Dermis blood vessel endothelial cell (primary cell): ENCODE results near the gene TMCC2. TPM values are rescaled to one million over a fixed set of nuclear protein-coding genes. Genes with fewer than 3 reads are reported as not detected.
A peak's percentile ranks its signal among the peaks of the same experiment; 100 is the strongest.
"Not testable (repeated sequence)": the region's sequence is repeated elsewhere in the genome, so short reads cannot be mapped to it uniquely, and the experiment has no call there.

ENCODE experiments used
- DNase-seq: peaks from one replicate; pipeline ENCODE4 v3.0.0; 2010
- total RNA-seq: library from RNA; depleted of rRNA; stranded (reverse); fragments of >200 nt; gene quantifications from 2 replicates; pipeline ENCODE4 v1.2.3, GENCODE V29; 2014

Gene TMCC2
- 1.7 and 1.9 TPM in 2 replicates for total RNA-seq

- peak; percentile 84 for DNase-seq
Observed at GRCh38 chr1:205227584-205228013, at the start of gene TMCC2. Gene TMCC2, plus strand, starts transcription at chr1:205227946. Its CDS starts 619 bp downstream, at chr1:205228565.

- DNase-seq: peak; percentile 14
Observed at GRCh38 chr1:205179842-205180241, 47.9 kb upstream of the TMCC2 start.

GRCh38 chr1:205180331-205180730, 47.4 kb upstream of the TMCC2 start:
- not testable (repeated sequence) for DNase-seq

- DNase-seq: no peak
Observed at GRCh38 chr1:205182930-205183329, 44.8 kb upstream of the TMCC2 start.

GRCh38 chr1:205183676-205184335, 43.9 kb upstream of the TMCC2 start:
- DNase-seq: peak; percentile 6

GRCh38 chr1:205186191-205186590, 41.6 kb upstream of the TMCC2 start:
- no peak for DNase-seq

- DNase-seq: no peak
Observed at GRCh38 chr1:205187420-205187819, 40.3 kb upstream of the TMCC2 start.

- DNase-seq: no peak
Observed at GRCh38 chr1:205188098-205188497, 39.6 kb upstream of the TMCC2 start.

GRCh38 chr1:205188596-205188995, 39.1 kb upstream of the TMCC2 start:
- DNase-seq: no peak

- DNase-seq: no peak
Observed at GRCh38 chr1:205189131-205189530, 38.6 kb upstream of the TMCC2 start.

GRCh38 chr1:205190845-205191577, 36.7 kb upstream of the TMCC2 start:
- no peak for DNase-seq

- DNase-seq: no peak
Observed at GRCh38 chr1:205191622-205192021, 36.1 kb upstream of the TMCC2 start.

GRCh38 chr1:205192287-205192686, 35.5 kb upstream of the TMCC2 start:
- no peak for DNase-seq

GRCh38 chr1:205199090-205199930, 28.4 kb upstream of the TMCC2 start:
- DNase-seq: no peak

- DNase-seq: no peak
Observed at GRCh38 chr1:205199931-205200299, 27.8 kb upstream of the TMCC2 start.

GRCh38 chr1:205204552-205204951, 23.2 kb upstream of the TMCC2 start:
- DNase-seq: no peak

GRCh38 chr1:205205055-205205454, 22.7 kb upstream of the TMCC2 start:
- DNase-seq: no peak

- no peak for DNase-seq
Observed at GRCh38 chr1:205208811-205209210, 18.9 kb upstream of the TMCC2 start.

GRCh38 chr1:205210756-205211168, 17.0 kb upstream of the TMCC2 start:
- DNase-seq: peak; percentile 40

- DNase-seq: peak; percentile 97
Observed at GRCh38 chr1:205211169-205211838, 16.4 kb upstream of the TMCC2 start, which contains the start of gene DSTYK. Gene DSTYK, minus strand, starts transcription at chr1:205211702. Its CDS starts 167 bp downstream, at chr1:205211535.

- no peak for DNase-seq
Observed at GRCh38 chr1:205211839-205212536, 15.8 kb upstream of the TMCC2 start.

GRCh38 chr1:205214756-205215155, 13.0 kb upstream of the TMCC2 start:
- no peak for DNase-seq
